Thymus (tissue), 11 donors: ENCODE results near the gene MED15. TPM values are rescaled to one million over a fixed set of nuclear protein-coding genes. Genes with fewer than 3 reads are reported as not detected.
"Not testable (repeated sequence)": the region's sequence is repeated elsewhere in the genome, so short reads cannot be mapped to it uniquely, and the experiment has no call there.

Experiments
- DNase-seq, 9 donors: peaks; one replicate each; pipeline ENCODE4 v3.0.0-alpha.2; 2013; ENCODE audit warnings: low spot score in 9 of 9, low read depth in 6 of 9, missing footprints in 1 of 9
- H3K27ac ChIP-seq, 2 donors: one replicate each; pipeline ENCODE4 v1.5.1; 2013; ENCODE audit warnings: control low read depth in 1 of 2, low read depth in 1 of 2, low read length in 1 of 2, mild to moderate bottlenecking in 1 of 2, moderate library complexity in 1 of 2
- H3K27me3 ChIP-seq, 2 donors: one replicate each; pipeline ENCODE4 v1.5.1; 2013; ENCODE audit warnings: low read length in 1 of 2; ENCODE audit not compliant: control insufficient read depth in 2 of 2, insufficient read depth in 1 of 2
- H3K36me3 ChIP-seq, 2 donors: one replicate each; pipeline ENCODE4 v1.5.1; 2013; ENCODE audit warnings: low read length in 1 of 2, mild to moderate bottlenecking in 1 of 2, moderate library complexity in 1 of 2; ENCODE audit not compliant: control insufficient read depth in 2 of 2, insufficient read depth in 2 of 2
- H3K4me1 ChIP-seq, 2 donors: one replicate each; pipeline ENCODE4 v1.5.1; 2013; ENCODE audit warnings: low read length in 2 of 2; ENCODE audit not compliant: control insufficient read depth in 2 of 2, insufficient read depth in 2 of 2
- H3K4me3 ChIP-seq, 2 donors: one replicate each; pipeline ENCODE4 v1.5.1; 2013; ENCODE audit warnings: low read length in 2 of 2, control low read depth in 1 of 2, mild to moderate bottlenecking in 1 of 2
- H3K9me3 ChIP-seq, 2 donors: one replicate each; pipeline ENCODE4 v1.5.1; 2013; ENCODE audit warnings: low read length in 1 of 2, mild to moderate bottlenecking in 1 of 2; ENCODE audit not compliant: control insufficient read depth in 2 of 2, insufficient read depth in 1 of 2
- WGBS: extraction: QIAGEN DNeasy Blood & Tissue Kit; methylation state at CpG from one replicate; pipeline ENCODE4 v1.1.7; 2013; 5-methylcytosine and 5-hydroxymethylcytosine counted together
- polyA plus RNA-seq: library from polyadenylated mRNA; stranded (reverse); fragments of 200-250 nt; gene quantifications from one replicate; pipeline ENCODE4 v1.2.3, GENCODE V29; 2013
- total RNA-seq: library from RNA; stranded (reverse); fragments of 120-200 nt; gene quantifications from one replicate; pipeline ENCODE4 v1.2.4, GENCODE V29; 2013
- donor health status: healthy.

Gene MED15
- total and polyA plus RNA-seq, 2 donors: 10.7 to 61.6 TPM

- DNase-seq: no peak
Observed at GRCh38 chr22:20611418-20611817, 104.0 kb downstream of the MED15 start.

GRCh38 chr22:20613301-20613700 is 105.9 kb downstream of the MED15 start:
- Histone ChIP-seq H3K4me3 (no peak overlapping the region), H3K4me1 (no peaks in the 10 kb centered on the region), H3K27me3 (no peaks in the 10 kb centered on the region), H3K36me3 (no peaks in the 10 kb centered on the region), H3K9me3 (no peaks in the 10 kb centered on the region), H3K27ac (no peak overlapping the region)
- DNase-seq: no peak
- 94% methylated on average over 6 of the region's 6 CpGs for WGBS

More at GRCh38 chr22:20611418-20611817, 104.0 kb downstream of the MED15 start:
- Histone ChIP-seq H3K4me3 (no peak overlapping the region), H3K36me3 (no peaks in the 10 kb centered on the region), H3K27ac (no peak overlapping the region), H3K4me1 (peaks cover 0 to 5% of the 10 kb centered on the region in 2 donors), H3K27me3 (peaks cover 0 to 8% of the 10 kb centered on the region in 2 donors), H3K9me3 (no peaks in the 10 kb centered on the region)
- WGBS: 43% methylated on average over 10 of the region's 10 CpGs

- H3K27me3 ChIP-seq: no peaks in the 10 kb centered on the region
- no peak overlapping the region for H3K27ac ChIP-seq
- H3K4me3 ChIP-seq: no peak overlapping the region
- no peaks in the 10 kb centered on the region for H3K9me3 ChIP-seq
- WGBS: 87% methylated on average over 6 of the region's 6 CpGs
- no peaks in the 10 kb centered on the region for H3K4me1 ChIP-seq
- H3K36me3 ChIP-seq: no peaks in the 10 kb centered on the region
- DNase-seq: no peak
Observed at GRCh38 chr22:20615021-20615420, 107.6 kb downstream of the MED15 start.

GRCh38 chr22:20615533-20616450 is 108.4 kb downstream of the MED15 start:
- Histone ChIP-seq H3K27me3 (no peaks in the 10 kb centered on the region), H3K9me3 (no peaks in the 10 kb centered on the region), H3K27ac (no peak overlapping the region), H3K4me1 (no peaks in the 10 kb centered on the region), H3K4me3 (no peak overlapping the region), H3K36me3 (no peaks in the 10 kb centered on the region)
- no peak for DNase-seq
- 96% methylated on average over 19 of the region's 19 CpGs for WGBS

GRCh38 chr22:20616451-20617043 is 109.1 kb downstream of the MED15 start:
- 96% methylated on average over 10 of the region's 10 CpGs for WGBS
- no peak overlapping the region for H3K27ac ChIP-seq
- no peaks in the 10 kb centered on the region for H3K9me3 ChIP-seq
- DNase-seq: no peak
- H3K4me1 ChIP-seq: no peaks in the 10 kb centered on the region
- H3K4me3 ChIP-seq: no peak overlapping the region
- H3K36me3 ChIP-seq: no peaks in the 10 kb centered on the region
- no peaks in the 10 kb centered on the region for H3K27me3 ChIP-seq

- Histone ChIP-seq H3K27me3 (no peaks in the 10 kb centered on the region), H3K9me3 (no peaks in the 10 kb centered on the region), H3K4me1 (no peaks in the 10 kb centered on the region), H3K27ac (no peak overlapping the region), H3K36me3 (no peaks in the 10 kb centered on the region), H3K4me3 (no peak overlapping the region)
- DNase-seq: no peak
- WGBS: 94% methylated on average over 4 of the region's 4 CpGs
Observed at GRCh38 chr22:20618488-20618887, 111.1 kb downstream of the MED15 start.

- H3K27me3 ChIP-seq: no peaks in the 10 kb centered on the region
- no peaks in the 10 kb centered on the region for H3K4me1 ChIP-seq
- no peaks in the 10 kb centered on the region for H3K9me3 ChIP-seq
- H3K27ac ChIP-seq: no peak overlapping the region
- no peak overlapping the region for H3K4me3 ChIP-seq
- WGBS: 97% methylated on average over 8 of the region's 8 CpGs
- H3K36me3 ChIP-seq: no peaks in the 10 kb centered on the region
- DNase-seq: no peak
Observed at GRCh38 chr22:20619045-20619892, 111.9 kb downstream of the MED15 start.

GRCh38 chr22:20619893-20620194 is 112.4 kb downstream of the MED15 start:
- not testable (repeated sequence) for DNase-seq, H3K4me1 ChIP-seq, H3K27ac ChIP-seq, H3K9me3 ChIP-seq, H3K27me3 ChIP-seq, H3K4me3 ChIP-seq, H3K36me3 ChIP-seq
- WGBS: 98% methylated on average over 1 of the region's 1 CpG

- H3K9me3 ChIP-seq: no peaks in the 10 kb centered on the region
- no peaks in the 10 kb centered on the region for H3K4me1 ChIP-seq
- H3K27ac ChIP-seq: no peak overlapping the region
- 96% methylated on average over 1 of the region's 1 CpG for WGBS
- H3K4me3 ChIP-seq: no peak overlapping the region
- no peaks in the 10 kb centered on the region for H3K36me3 ChIP-seq
- DNase-seq: no peak
- H3K27me3 ChIP-seq: no peaks in the 10 kb centered on the region
Observed at GRCh38 chr22:20621162-20621561, 113.8 kb downstream of the MED15 start.
